OCI-LY3 (cell line): ENCODE measurements around the gene DNAAF2.

Source experiments
- CTCF ChIP-seq: fragments of 200-600, 300-600 bp; sonication (generic); IDR thresholded peaks from 2 replicates; pipeline ENCODE4 v1.5.1; 2014; ENCODE audit warnings: antibody characterized with exemption, low read length, low read depth
- EZH2phosphoT487 ChIP-seq: fragments of 200-600 bp; shearing (Covaris generic); IDR thresholded peaks from 2 replicates; pipeline ENCODE4 v1.6.1; 2018; ENCODE audit warnings: antibody characterized with exemption, mixed run types, low read depth

- no peak for TF ChIP-seq EZH2phosphoT487
- no peak for TF ChIP-seq CTCF
Measured at GRCh38 chr14:49623387-49623786, 11.7 kb downstream of the DNAAF2 start.
